ENCODE data around the gene FBXL7. TPM values are rescaled to one million over a fixed set of nuclear protein-coding genes. Genes with fewer than 3 reads are reported as not detected.

FBXL7 gene
- total RNA-seq, 6 experiments from 2014 or later, result 12.7 to 19.2 (median 16.8) TPM

GRCh38 chr5:15789642-15790041 lies 289.7 kb downstream of the FBXL7 start:
- peak; percentile 25 for DNase-seq
- Mint-ChIP-seq H3K9me3 (no peaks in the 10 kb centered on the region), H3K36me3 (ENCODE audit: low read depth) (no peaks in the 10 kb centered on the region), H3K4me3 (no peak overlapping the region), H3K4me1 (ENCODE audit: low read depth) (peaks cover 67% of the 10 kb centered on the region), H3K27me3 (ENCODE audit: insufficient read depth) (no peaks in the 10 kb centered on the region), H3K27ac (no peak overlapping the region; the same call in 1 of the 2 replicates)
- TF ChIP-seq CTCF (IDR thresholded peaks at IDR 0.05), result no peak

DNA sequence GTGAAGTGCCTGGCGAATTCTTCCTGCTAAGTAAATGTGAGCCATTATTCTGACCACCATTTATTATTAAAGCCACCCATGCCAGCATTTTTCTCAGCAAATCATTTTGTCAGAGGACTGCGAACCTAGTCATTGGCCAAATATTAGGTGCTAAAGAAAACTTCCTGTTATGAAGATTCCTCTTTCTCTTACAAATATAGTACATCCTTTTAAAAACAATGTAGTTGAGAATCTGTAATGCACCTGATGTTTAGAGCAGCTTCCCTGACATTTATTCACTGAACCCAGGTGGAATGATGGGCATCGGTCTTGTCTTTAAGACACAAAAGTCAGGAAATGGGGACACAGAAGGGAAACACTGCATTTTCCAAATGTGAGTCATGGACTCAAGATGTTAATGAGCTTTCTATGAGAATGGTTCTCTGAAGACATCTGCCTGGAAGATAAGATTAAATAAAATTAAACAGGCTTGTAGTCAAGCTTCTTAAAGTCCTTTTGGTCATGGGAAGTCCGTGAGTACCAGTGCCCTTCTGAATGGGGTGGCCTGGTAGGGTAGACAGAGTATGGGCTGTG lies 290.6 kb downstream of the FBXL7 start:
- peaks cover 76% of the 10 kb centered on the region for H3K4me1 Mint-ChIP-seq (ENCODE audit: low read depth)
- peak overlapping the region; percentile 22; the same call in 1 of the 2 replicates for H3K4me3 Mint-ChIP-seq
- no peaks in the 10 kb centered on the region for H3K27me3 Mint-ChIP-seq (ENCODE audit: insufficient read depth)
- TF ChIP-seq CTCF (IDR thresholded peaks at IDR 0.05), result no peak
- no peaks in the 10 kb centered on the region for H3K36me3 Mint-ChIP-seq (ENCODE audit: low read depth)
- no peaks in the 10 kb centered on the region for H3K9me3 Mint-ChIP-seq
- H3K27ac Mint-ChIP-seq, result peak overlapping the region; percentile 31; the same call in 1 of the 2 replicates
- DNase-seq, result peak; percentile 24

DNA sequence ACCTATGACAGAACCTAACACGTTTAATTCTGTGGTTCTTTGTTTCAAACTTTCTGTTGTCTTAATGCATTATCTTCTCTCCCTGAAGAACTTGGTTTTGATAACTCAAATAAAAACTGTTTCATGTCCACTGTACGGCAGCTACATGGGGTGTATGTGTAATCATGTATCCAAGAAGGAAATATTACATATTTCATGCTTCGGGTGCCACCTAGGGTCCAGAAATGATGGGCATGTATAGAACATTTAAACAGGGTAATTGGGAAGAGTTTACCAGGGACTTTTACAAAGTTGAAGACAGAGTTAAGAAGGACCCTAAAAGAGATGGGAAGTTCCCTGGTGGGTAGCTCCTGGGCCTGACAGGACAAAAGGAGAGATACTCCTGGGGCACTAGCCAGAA lies 291.3 kb downstream of the FBXL7 start:
- Mint-ChIP-seq H3K9me3 (no peaks in the 10 kb centered on the region), H3K4me3 (peak overlapping the region; percentile 38; the same call in 1 of the 2 replicates), H3K27me3 (ENCODE audit: insufficient read depth) (no peaks in the 10 kb centered on the region), H3K36me3 (ENCODE audit: low read depth) (no peaks in the 10 kb centered on the region), H3K4me1 (ENCODE audit: low read depth) (peaks cover 80% of the 10 kb centered on the region), H3K27ac (peak overlapping the region; percentile 29)
- no peak for DNase-seq
- no peak for TF ChIP-seq CTCF (IDR thresholded peaks at IDR 0.05)

GRCh38 chr5:15791859-15792258 lies 291.9 kb downstream of the FBXL7 start:
- Mint-ChIP-seq H3K27ac (peak overlapping the region; percentile 29), H3K4me3 (peak overlapping the region; percentile 38), H3K9me3 (no peaks in the 10 kb centered on the region), H3K4me1 (ENCODE audit: low read depth) (peaks cover 76% of the 10 kb centered on the region), H3K36me3 (ENCODE audit: low read depth) (no peaks in the 10 kb centered on the region), H3K27me3 (ENCODE audit: insufficient read depth) (no peaks in the 10 kb centered on the region)
- peak; percentile 65 for DNase-seq
- TF ChIP-seq CTCF (IDR thresholded peaks at IDR 0.05), result no peak

GRCh38 chr5:15794052-15794985 lies 294.3 kb downstream of the FBXL7 start:
- Mint-ChIP-seq H3K4me3 (no peak overlapping the region), H3K4me1 (ENCODE audit: low read depth) (peaks cover 59% of the 10 kb centered on the region), H3K27ac (no peak overlapping the region), H3K36me3 (ENCODE audit: low read depth) (no peaks in the 10 kb centered on the region), H3K27me3 (ENCODE audit: insufficient read depth) (no peaks in the 10 kb centered on the region), H3K9me3 (no peaks in the 10 kb centered on the region)
- peak; percentile 74 for TF ChIP-seq CTCF (IDR thresholded peaks at IDR 0.05)
- DNase-seq, result peak; percentile 20
